Type B pancreatic cell (in vitro differentiated cells): ENCODE data around the gene FLVCR2. TPM values are rescaled to one million over a fixed set of nuclear protein-coding genes. Genes with fewer than 3 reads are reported as not detected.

Source experiments
- DNase-seq: peaks from one replicate; pipeline ENCODE4 v3.0.0; 2021; ENCODE audit warnings: mixed read lengths; ENCODE audit not compliant: unreplicated experiment; ENCODE audit errors: extremely low spot score
- H3K27ac Mint-ChIP-seq: 2 replicates; pipeline ENCODE4 v1.8.0; 2021; ENCODE audit warnings: mild to moderate bottlenecking, mixed read lengths
- H3K27me3 Mint-ChIP-seq: 2 replicates; pipeline ENCODE4 v1.8.0; 2021; ENCODE audit warnings: mixed read lengths
- H3K36me3 Mint-ChIP-seq: 2 replicates; pipeline ENCODE4 v1.8.0; 2021; ENCODE audit warnings: mixed read lengths
- H3K4me1 Mint-ChIP-seq: one replicate; pipeline ENCODE4 v1.8.0; 2021; ENCODE audit warnings: mixed read lengths; ENCODE audit not compliant: unreplicated experiment
- H3K4me3 Mint-ChIP-seq: 2 replicates; pipeline ENCODE4 v1.8.0; 2021; ENCODE audit warnings: mild to moderate bottlenecking, mixed read lengths
- H3K9me3 Mint-ChIP-seq: 2 replicates; pipeline ENCODE4 v1.8.0; 2021; ENCODE audit warnings: mixed read lengths
- total RNA-seq: library from RNA; stranded (reverse); gene quantifications from 2 replicates; pipeline ENCODE4 v1.2.1, GENCODE V29; 2021; ENCODE audit warnings: low replicate concordance
- TF ChIP-seq, protein P1 (sequence below): fragments of 200-600 bp; sonication (generic); conservative IDR thresholded peaks from 2 replicates; pipeline ENCODE4 v1.5.0; 2021; ENCODE audit warnings: antibody characterized with exemption, mild to moderate bottlenecking

Gene FLVCR2
- total RNA-seq, 1 donor from 2014 or later, result 5.6 TPM

DNA sequence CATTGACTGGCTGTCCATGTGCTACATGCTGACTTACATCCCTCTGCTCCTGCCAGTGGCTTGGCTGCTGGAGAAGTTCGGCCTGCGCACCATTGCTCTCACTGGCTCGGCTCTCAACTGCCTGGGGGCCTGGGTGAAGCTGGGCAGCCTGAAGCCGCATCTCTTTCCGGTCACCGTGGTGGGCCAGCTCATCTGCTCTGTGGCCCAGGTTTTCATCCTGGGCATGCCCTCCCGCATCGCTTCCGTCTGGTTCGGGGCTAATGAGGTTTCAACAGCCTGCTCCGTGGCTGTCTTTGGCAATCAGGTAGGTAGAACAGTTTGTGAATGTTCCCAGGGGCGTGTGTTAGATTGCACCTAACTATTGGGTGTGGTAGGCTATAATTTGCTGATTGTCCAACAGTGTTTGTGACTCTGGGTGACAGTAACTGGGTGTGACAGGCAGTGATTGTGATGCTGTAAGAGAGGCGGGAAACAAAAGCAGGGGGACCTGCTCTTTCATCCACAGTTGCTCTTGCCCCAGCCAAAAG lies 981 bp downstream of the FLVCR2 start:
- H3K27ac Mint-ChIP-seq, result peak overlapping the region; percentile 84
- H3K27me3 Mint-ChIP-seq, result peaks cover 9% of the 10 kb centered on the region
- DNase-seq, result no peak
- no peaks in the 10 kb centered on the region for H3K9me3 Mint-ChIP-seq
- peaks cover 6% of the 10 kb centered on the region for H3K4me1 Mint-ChIP-seq
- H3K4me3 Mint-ChIP-seq, result no peak overlapping the region
- TF ChIP-seq, protein P1, sequence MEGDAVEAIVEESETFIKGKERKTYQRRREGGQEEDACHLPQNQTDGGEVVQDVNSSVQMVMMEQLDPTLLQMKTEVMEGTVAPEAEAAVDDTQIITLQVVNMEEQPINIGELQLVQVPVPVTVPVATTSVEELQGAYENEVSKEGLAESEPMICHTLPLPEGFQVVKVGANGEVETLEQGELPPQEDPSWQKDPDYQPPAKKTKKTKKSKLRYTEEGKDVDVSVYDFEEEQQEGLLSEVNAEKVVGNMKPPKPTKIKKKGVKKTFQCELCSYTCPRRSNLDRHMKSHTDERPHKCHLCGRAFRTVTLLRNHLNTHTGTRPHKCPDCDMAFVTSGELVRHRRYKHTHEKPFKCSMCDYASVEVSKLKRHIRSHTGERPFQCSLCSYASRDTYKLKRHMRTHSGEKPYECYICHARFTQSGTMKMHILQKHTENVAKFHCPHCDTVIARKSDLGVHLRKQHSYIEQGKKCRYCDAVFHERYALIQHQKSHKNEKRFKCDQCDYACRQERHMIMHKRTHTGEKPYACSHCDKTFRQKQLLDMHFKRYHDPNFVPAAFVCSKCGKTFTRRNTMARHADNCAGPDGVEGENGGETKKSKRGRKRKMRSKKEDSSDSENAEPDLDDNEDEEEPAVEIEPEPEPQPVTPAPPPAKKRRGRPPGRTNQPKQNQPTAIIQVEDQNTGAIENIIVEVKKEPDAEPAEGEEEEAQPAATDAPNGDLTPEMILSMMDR, result no peak
- no peaks in the 10 kb centered on the region for H3K36me3 Mint-ChIP-seq

DNA sequence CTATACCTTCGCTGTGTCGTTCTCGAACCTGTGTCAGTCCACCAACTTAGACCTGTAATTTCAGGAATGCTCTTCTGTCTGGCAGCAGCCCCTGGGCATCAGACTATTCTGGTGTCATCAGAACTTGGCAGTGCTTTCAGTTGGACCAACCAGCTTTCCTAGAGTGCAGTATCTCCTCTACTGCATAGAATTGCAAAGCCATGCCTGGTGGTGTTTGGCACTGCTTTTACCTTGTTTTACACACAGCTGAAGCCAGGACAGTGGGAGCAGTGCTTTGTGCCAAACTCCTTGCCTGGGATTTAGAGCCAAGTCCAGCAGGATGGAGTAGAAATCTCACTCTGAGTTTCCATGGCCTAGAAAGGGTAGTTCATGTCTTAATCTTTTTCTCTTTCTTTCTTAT lies 1.5 kb downstream of the FLVCR2 start:
- Mint-ChIP-seq H3K27me3 (peaks cover 6% of the 10 kb centered on the region), H3K4me1 (peaks cover 6% of the 10 kb centered on the region), H3K36me3 (no peaks in the 10 kb centered on the region), H3K9me3 (no peaks in the 10 kb centered on the region), H3K27ac (peak overlapping the region; percentile 84), H3K4me3 (no peak overlapping the region)
- TF ChIP-seq, protein P1, result no peak
- no peak for DNase-seq

DNA sequence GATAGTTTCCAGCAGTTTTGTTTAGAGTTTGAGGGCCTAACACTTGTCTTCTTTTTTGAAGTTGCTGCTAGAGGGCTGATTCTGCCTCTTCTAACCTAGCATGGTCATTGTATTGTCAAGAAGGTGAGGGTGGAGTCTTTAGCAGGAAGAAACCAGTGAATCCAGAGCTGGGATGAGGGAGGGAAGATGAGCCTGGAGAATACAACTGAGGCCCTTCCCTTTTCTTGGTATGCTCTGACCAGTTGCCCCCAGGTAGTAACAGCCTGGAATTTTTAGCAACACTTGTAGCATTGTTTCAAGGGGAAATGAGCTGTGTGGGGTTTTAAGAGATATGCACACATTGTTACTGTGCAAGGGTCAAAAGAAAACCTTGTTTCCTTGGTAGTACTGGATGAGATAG lies 9.0 kb downstream of the FLVCR2 start:
- DNase-seq, result no peak
- H3K27me3 Mint-ChIP-seq, result peaks cover 11% of the 10 kb centered on the region
- H3K4me3 Mint-ChIP-seq, result no peak overlapping the region
- H3K27ac Mint-ChIP-seq, result peak overlapping the region; percentile 14
- peaks cover 4% of the 10 kb centered on the region for H3K9me3 Mint-ChIP-seq
- peaks cover 5% of the 10 kb centered on the region for H3K36me3 Mint-ChIP-seq
- H3K4me1 Mint-ChIP-seq, result no peaks in the 10 kb centered on the region
- TF ChIP-seq, protein P1, result no peak

DNA sequence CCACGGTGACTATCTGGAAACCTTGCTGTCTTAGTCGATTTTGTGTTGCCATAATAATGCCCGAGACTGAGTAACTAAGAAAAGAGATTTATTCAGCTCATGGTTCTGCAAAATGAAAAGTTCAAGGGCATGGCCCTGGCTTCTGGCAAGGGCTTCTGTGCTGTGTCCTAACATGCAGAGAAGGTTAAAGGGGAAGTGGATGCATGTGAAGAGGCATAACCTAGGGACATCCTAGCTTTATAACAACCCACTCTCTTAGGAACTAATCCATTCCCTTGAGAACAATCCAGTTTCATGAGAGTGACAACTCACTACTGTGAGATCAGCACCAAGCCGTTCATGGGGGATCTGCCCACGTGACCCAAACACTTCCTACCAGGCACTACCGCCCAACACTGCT lies 11.5 kb downstream of the FLVCR2 start:
- Mint-ChIP-seq H3K36me3 (peaks cover 5% of the 10 kb centered on the region), H3K27me3 (peaks cover 9% of the 10 kb centered on the region), H3K9me3 (peaks cover 9% of the 10 kb centered on the region), H3K27ac (no peak overlapping the region), H3K4me1 (no peaks in the 10 kb centered on the region), H3K4me3 (no peak overlapping the region)
- no peak for DNase-seq
- TF ChIP-seq, protein P1, result no peak

DNA sequence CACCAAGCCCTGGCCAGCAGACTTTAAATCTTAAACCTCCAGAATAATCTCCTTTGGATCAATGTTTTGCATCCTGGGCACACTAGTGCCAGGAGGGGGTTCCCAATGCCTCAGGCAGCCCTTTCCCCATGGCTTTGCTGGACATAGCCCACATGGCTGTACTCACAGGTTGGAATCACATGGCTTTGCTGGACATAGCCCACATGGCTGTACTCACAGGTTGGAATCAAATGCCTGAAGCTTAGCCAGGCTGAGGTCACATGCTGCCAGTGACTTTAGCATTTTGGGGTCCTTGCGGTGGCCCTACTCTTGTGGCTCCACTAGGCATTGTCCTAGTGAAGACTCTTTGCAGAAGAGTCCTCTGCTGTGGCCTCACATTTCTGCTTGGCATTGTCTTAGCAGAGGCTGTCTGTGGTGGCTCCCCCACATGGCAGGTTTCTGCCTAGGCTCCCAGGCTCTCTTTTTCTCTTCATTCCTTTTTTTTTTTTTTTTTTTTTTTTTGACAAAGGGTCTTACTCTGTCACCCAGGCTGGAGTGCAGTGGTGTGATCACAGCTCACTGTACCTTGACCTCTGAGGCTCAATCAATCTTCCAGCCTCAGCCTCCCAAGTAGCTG lies 13.0 kb downstream of the FLVCR2 start:
- H3K36me3 Mint-ChIP-seq, result peaks cover 5% of the 10 kb centered on the region
- H3K4me3 Mint-ChIP-seq, result no peak overlapping the region
- TF ChIP-seq, protein P1, result no peak
- no peaks in the 10 kb centered on the region for H3K27me3 Mint-ChIP-seq
- no peaks in the 10 kb centered on the region for H3K4me1 Mint-ChIP-seq
- peaks cover 9% of the 10 kb centered on the region for H3K9me3 Mint-ChIP-seq
- no peak overlapping the region for H3K27ac Mint-ChIP-seq
- no peak for DNase-seq
